Choroid plexus epithelial cell (primary cell): ENCODE data around the gene GPS2.
A peak's percentile ranks its signal among the peaks of the same experiment; 100 is the strongest.

ENCODE experiments used
- DNase-seq: peaks from one replicate; pipeline ENCODE4 v3.0.0-alpha.2; 2010; ENCODE audit warnings: low read depth
- H3K4me3 ChIP-seq: 2 replicates; pipeline ENCODE4 v1.5.1; 2011; ENCODE audit warnings: low read depth, mild to moderate bottlenecking, control low read depth, low read length, moderate library complexity
- TF ChIP-seq, protein P1 (sequence below): conservative IDR thresholded peaks from 2 replicates; pipeline ENCODE4 v1.5.1; 2011; ENCODE audit warnings: low read depth, mild to moderate bottlenecking, control low read depth, inconsistent platforms, low read length, moderate library complexity

Gene GPS2

DNA sequence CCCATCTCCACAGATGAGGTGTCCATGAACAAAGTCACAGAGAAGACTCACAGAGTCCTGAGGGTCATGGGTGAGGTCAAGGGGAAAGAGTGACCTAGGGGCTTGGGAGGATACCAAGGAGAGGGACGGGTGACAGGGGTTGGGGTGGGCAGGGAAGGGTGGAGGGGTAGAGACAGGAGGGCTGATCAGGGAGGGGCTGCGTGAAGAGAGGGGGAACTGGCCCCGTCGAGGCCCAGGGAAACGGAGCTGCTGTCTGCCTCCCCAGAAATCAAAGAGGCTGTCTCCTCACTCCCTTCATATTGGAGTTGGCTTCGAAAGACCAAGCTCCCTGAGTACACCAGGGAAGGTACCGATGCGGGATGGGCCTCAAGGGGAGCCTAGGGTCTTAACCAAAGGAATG is 40.4 kb upstream of the GPS2 start:
- TF ChIP-seq, protein P1, sequence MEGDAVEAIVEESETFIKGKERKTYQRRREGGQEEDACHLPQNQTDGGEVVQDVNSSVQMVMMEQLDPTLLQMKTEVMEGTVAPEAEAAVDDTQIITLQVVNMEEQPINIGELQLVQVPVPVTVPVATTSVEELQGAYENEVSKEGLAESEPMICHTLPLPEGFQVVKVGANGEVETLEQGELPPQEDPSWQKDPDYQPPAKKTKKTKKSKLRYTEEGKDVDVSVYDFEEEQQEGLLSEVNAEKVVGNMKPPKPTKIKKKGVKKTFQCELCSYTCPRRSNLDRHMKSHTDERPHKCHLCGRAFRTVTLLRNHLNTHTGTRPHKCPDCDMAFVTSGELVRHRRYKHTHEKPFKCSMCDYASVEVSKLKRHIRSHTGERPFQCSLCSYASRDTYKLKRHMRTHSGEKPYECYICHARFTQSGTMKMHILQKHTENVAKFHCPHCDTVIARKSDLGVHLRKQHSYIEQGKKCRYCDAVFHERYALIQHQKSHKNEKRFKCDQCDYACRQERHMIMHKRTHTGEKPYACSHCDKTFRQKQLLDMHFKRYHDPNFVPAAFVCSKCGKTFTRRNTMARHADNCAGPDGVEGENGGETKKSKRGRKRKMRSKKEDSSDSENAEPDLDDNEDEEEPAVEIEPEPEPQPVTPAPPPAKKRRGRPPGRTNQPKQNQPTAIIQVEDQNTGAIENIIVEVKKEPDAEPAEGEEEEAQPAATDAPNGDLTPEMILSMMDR, result no peak
- H3K4me3 ChIP-seq, result no peak overlapping the region
- no peak for DNase-seq

DNA sequence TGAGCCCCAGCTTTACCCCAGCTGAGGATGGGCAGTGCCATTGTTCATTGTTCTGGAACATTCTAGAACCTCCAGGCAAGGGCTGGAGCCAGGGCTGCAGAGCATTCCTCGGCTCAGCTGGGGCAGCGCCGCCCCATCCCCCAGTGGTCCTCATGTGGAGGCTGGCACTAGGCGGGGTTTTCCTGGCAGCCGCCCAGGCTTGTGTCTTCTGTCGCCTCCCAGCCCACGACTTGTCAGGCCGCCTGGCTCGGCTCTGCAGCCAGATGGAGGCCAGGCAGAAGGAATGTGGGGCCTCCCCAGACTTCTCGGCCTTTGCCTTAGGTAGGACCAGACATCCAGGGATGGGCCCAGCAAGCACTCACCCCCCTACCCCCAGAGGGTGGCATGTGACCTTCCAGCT is 39.9 kb upstream of the GPS2 start, which contains the start of gene TMEM95:
TSS of gene TMEM95 (plus strand) at position 104 of the 400 bp plus-strand sequence. CDS start at position 153, 49 bp downstream.
- TF ChIP-seq, protein P1, result no peak
- no peak for DNase-seq
- no peak within 1 kb of the TSS for H3K4me3 ChIP-seq

DNA sequence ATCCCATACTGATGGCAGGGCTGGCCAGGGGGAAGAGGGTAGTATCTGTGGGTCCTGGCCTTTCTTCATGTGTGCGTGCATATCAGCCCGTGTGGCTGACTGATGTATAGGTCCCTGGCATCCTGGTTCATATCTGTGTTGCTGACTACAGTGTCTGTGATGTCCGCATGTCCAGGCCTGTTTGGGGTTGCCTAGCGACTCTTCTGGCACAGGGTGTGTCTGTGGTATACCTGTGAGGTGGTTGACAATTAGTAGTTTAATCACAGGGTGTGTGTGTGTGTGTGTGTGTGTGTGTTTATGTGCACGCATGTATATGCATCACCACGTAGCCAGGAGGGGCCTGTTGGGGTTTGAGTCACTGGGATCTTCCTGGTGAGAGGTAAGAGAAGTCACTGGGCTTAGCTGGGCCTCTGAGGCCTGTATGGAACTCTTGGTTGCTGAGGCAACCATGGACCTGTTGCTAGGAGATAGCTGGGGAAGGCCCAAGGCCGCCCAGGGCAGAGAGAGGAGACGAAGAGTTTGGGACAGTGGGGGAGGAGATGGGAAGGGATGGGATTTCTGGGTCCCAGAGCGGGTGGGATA is 39.2 kb upstream of the GPS2 start:
- peak; percentile 47 for DNase-seq
- H3K4me3 ChIP-seq, result no peak overlapping the region
- TF ChIP-seq, protein P1, result no peak

DNA sequence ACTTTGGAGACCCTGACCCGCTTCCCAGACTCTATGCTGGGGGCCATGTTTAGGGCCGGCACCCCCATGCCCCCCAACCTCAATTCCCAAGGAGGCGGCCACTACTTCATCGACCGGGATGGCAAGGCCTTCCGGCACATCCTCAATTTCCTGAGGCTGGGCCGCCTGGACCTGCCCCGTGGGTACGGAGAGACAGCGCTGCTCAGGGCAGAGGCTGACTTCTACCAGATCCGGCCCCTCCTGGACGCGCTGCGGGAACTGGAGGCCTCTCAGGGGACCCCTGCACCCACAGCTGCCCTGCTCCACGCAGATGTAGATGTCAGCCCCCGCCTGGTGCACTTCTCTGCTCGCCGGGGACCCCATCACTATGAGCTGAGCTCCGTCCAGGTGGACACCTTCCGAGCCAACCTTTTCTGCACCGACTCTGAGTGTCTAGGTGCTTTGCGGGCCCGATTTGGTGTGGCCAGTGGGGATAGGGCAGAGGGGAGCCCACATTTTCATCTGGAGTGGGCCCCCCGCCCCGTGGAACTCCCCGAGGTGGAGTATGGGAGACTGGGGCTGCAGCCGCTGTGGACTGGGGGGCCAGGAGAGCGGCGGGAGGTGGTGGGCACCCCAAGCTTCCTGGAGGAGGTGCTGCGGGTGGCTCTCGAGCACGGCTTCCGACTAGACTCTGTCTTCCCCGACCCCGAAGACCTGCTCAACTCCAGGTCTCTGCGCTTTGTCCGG is 37.9 kb upstream of the GPS2 start:
- TF ChIP-seq, protein P1, result no peak
- H3K4me3 ChIP-seq, result no peak overlapping the region

DNA sequence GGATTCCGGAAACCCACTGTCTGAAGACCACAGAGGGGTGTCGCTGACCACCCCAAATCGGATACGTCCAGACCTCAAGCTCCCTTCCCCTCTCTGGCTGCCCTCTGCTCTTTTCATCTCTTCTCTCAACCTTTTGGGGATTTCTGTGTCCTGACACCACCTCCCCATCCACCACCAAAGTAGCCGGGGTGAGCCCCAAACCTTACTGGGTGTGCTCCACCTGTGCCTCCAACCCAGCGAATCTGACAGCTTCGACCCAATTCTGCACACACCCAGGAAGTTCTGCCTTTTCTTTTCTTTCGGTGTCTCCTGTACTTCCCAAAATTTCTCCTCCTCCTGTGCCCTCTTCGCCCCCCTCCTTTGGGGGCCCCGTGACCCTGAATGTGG is 37.3 kb upstream of the GPS2 start:
- DNase-seq, result no peak
- TF ChIP-seq, protein P1, result peak; percentile 72
- H3K4me3 ChIP-seq, result peak overlapping the region; percentile 83

More for the DNA sequence above, 37.9 kb upstream of the GPS2 start:
- DNase-seq, result no peak

DNA sequence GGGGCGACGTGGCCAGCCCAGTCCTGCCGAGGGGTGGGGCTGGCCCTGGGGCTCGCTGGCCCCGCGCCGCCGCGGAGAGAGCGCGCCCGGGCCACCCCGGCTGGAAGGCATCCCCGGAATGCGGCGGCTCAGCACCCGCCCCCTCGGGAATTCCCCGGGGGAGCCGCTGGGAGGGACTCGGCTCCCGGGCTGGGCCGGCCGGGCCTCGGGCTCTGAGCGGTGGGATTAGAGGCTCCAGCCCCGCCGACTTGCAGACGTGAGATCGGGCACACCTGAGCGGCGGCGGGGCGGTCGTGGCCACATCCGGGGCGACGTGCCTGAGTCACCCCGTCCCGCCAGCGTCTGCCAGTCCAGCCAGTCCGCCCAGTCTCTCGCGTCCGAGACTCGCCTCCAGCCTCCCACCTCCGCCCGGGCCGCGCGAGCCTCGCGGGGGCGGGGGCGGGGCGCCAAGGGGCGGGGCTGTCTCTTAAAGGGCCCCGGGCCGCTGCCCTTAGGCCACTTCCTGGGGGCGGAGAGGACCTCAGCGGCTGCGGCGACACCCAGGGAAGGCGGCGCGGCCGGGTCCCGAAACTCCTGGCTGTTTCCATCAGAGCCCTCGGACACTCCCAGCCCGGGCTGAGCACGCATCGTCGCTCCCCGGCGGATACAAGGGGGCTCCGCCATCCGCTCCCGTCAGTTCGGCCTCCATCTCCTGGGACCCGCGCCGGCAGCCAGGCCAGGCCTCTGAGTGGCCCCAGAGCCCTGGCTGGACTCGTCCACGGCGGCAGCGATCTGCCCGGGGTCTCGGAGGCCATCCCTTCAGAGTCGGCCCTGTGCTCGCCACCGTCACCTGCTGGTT is 36.7 kb upstream of the GPS2 start, which contains the start of gene KCTD11:
TSS of gene KCTD11 (plus strand) at position 498 of the 838 bp plus-strand sequence.
- H3K4me3 ChIP-seq, result peak within 1 kb of the TSS; percentile 83
- TF ChIP-seq, protein P1, result no peak
- DNase-seq, result peak; percentile 90
